Mesendoderm (in vitro differentiated cells): ENCODE data around the gene C2orf81.
A peak's percentile ranks its signal among the peaks of the same experiment; 100 is the strongest.

Source experiments
- DNase-seq: peaks from one replicate; pipeline ENCODE4 v3.0.0; 2013
- H2AK5ac ChIP-seq: 2 replicates; pipeline ENCODE4 v1.6.1; 2013; ENCODE audit warnings: low read length, inconsistent platforms
- H2BK120ac ChIP-seq: 2 replicates; pipeline ENCODE4 v1.6.1; 2013; ENCODE audit warnings: low read depth, mild to moderate bottlenecking, low read length, moderate library complexity, mixed read lengths
- H2BK15ac ChIP-seq: replicated peaks from 2 replicates; pipeline ENCODE4 v1.6.1; 2013; ENCODE audit warnings: low read depth, mild to moderate bottlenecking, moderate library complexity
- H2BK5ac ChIP-seq: 2 replicates; pipeline ENCODE4 v1.6.1; 2013; ENCODE audit warnings: low read length, inconsistent platforms
- H3K18ac ChIP-seq: 2 replicates; pipeline ENCODE4 v1.6.1; 2013; ENCODE audit warnings: mild to moderate bottlenecking, low read length, mixed read lengths
- H3K23ac ChIP-seq: one replicate; pipeline ENCODE4 v1.6.1; 2013; ENCODE audit warnings: low read length
- H3K27ac ChIP-seq: 2 replicates; pipeline ENCODE4 v1.5.1; 2013; ENCODE audit warnings: low read depth, mild to moderate bottlenecking, inconsistent platforms, low read length, moderate library complexity
- H3K27me3 ChIP-seq: 2 replicates; pipeline ENCODE4 v1.6.1; 2013; ENCODE audit warnings: low read length, control low read depth, mild to moderate bottlenecking, inconsistent platforms; ENCODE audit not compliant: insufficient read depth, poor library complexity
- H3K36me3 ChIP-seq: 2 replicates; pipeline ENCODE4 v1.6.1; 2013; ENCODE audit warnings: low read length, inconsistent platforms; ENCODE audit not compliant: control insufficient read depth, insufficient read depth
- H3K4ac ChIP-seq: one replicate; pipeline ENCODE4 v1.6.1; 2013; ENCODE audit warnings: low read depth, mild to moderate bottlenecking, low read length, moderate library complexity
- H3K4me1 ChIP-seq: 2 replicates; pipeline ENCODE4 v1.6.1; 2013; ENCODE audit warnings: low read depth, low read length, inconsistent platforms; ENCODE audit not compliant: control insufficient read depth
- H3K4me2 ChIP-seq: 2 replicates; pipeline ENCODE4 v1.6.1; 2013; ENCODE audit warnings: low read length
- H3K4me3 ChIP-seq: 2 replicates; pipeline ENCODE4 v1.5.1; 2013; ENCODE audit warnings: mild to moderate bottlenecking, low read length
- H3K56ac ChIP-seq: one replicate; pipeline ENCODE4 v1.6.1; 2013; ENCODE audit warnings: low read length
- H3K79me1 ChIP-seq: 2 replicates; pipeline ENCODE4 v1.6.1; 2013; ENCODE audit warnings: low read length, inconsistent platforms
- H3K79me2 ChIP-seq: 2 replicates; pipeline ENCODE4 v1.6.1; 2013; ENCODE audit warnings: mild to moderate bottlenecking, low read length; ENCODE audit not compliant: control insufficient read depth, insufficient read depth
- H3K9ac ChIP-seq: 2 replicates; pipeline ENCODE4 v1.6.1; 2013; ENCODE audit warnings: low read length, inconsistent platforms
- H4K5ac ChIP-seq: one replicate; pipeline ENCODE4 v1.6.1; 2013; ENCODE audit warnings: low read length
- H4K8ac ChIP-seq: one replicate; pipeline ENCODE4 v1.6.1; 2013; ENCODE audit warnings: low read depth, mild to moderate bottlenecking, control low read depth, low read length, moderate library complexity
- WGBS: extraction: QIAGEN DNeasy Blood & Tissue Kit; methylation state at CpG from one replicate; pipeline ENCODE4 v1.1.7; 2013; ENCODE audit warnings: low lambda C conversion rate, missing lambda C conversion rate; ENCODE audit not compliant: insufficient coverage; ENCODE audit errors: extremely low coverage; 5-methylcytosine and 5-hydroxymethylcytosine counted together

Gene C2orf81

GRCh38 chr2:74426181-74426758, 4.9 kb upstream of the C2orf81 start:
- Histone ChIP-seq H4K8ac (no peak overlapping the region), H3K4me3 (no peak overlapping the region), H2BK15ac (no peak overlapping the region), H3K9ac (no peak overlapping the region), H3K4me1 (peaks cover 13% of the 10 kb centered on the region), H3K27me3 (no peaks in the 10 kb centered on the region), H2BK120ac (no peak overlapping the region), H3K18ac (no peak overlapping the region), H3K4ac (no peak overlapping the region), H3K27ac (no peak overlapping the region), H4K5ac (no peak overlapping the region), H3K36me3 (peaks cover 7% of the 10 kb centered on the region), H3K23ac (no peak overlapping the region), H2BK5ac (peak overlapping the region; percentile 37), H3K79me1 (no peaks in the 10 kb centered on the region), H3K56ac (no peak overlapping the region), H3K4me2 (no peak overlapping the region), H2AK5ac (no peak overlapping the region), H3K79me2 (no peaks in the 10 kb centered on the region)
- DNase-seq: peak; percentile 87
- no CpG with 5 or more reads among the region's 14 CpGs for WGBS

- Histone ChIP-seq H3K79me2 (no peaks in the 10 kb centered on the region), H3K27ac (no peak overlapping the region), H2BK120ac (no peak overlapping the region), H3K23ac (no peak overlapping the region), H3K18ac (no peak overlapping the region), H3K4me3 (no peak overlapping the region), H3K4me1 (peaks cover 13% of the 10 kb centered on the region), H3K79me1 (no peaks in the 10 kb centered on the region), H2AK5ac (no peak overlapping the region), H2BK5ac (no peak overlapping the region), H2BK15ac (no peak overlapping the region), H4K5ac (no peak overlapping the region), H3K27me3 (no peaks in the 10 kb centered on the region), H3K36me3 (peaks cover 7% of the 10 kb centered on the region), H3K9ac (no peak overlapping the region), H3K4me2 (no peak overlapping the region), H4K8ac (no peak overlapping the region), H3K56ac (no peak overlapping the region), H3K4ac (no peak overlapping the region)
- no peak for DNase-seq
- no CpG with 5 or more reads among the region's 7 CpGs for WGBS
Measured at GRCh38 chr2:74425523-74425922, 4.1 kb upstream of the C2orf81 start.

- Histone ChIP-seq H3K79me2 (no peaks in the 10 kb centered on the region), H3K36me3 (peaks cover 7% of the 10 kb centered on the region), H2BK5ac (no peak overlapping the region), H3K4me3 (no peak overlapping the region), H4K8ac (no peak overlapping the region), H3K4me2 (no peak overlapping the region), H2BK120ac (no peak overlapping the region), H3K27ac (no peak overlapping the region), H3K18ac (no peak overlapping the region), H3K9ac (no peak overlapping the region), H3K4me1 (peaks cover 13% of the 10 kb centered on the region), H3K27me3 (no peaks in the 10 kb centered on the region), H3K56ac (no peak overlapping the region), H4K5ac (no peak overlapping the region), H2AK5ac (no peak overlapping the region), H3K23ac (no peak overlapping the region), H3K4ac (no peak overlapping the region), H3K79me1 (no peaks in the 10 kb centered on the region), H2BK15ac (no peak overlapping the region)
- no peak for DNase-seq
- no CpG with 5 or more reads among the region's 5 CpGs for WGBS
Measured at GRCh38 chr2:74424995-74425406, 3.6 kb upstream of the C2orf81 start.

GRCh38 chr2:74424139-74424992, 2.9 kb upstream of the C2orf81 start:
- H3K4me1 ChIP-seq: peaks cover 13% of the 10 kb centered on the region
- H3K23ac ChIP-seq: no peak overlapping the region
- H2AK5ac ChIP-seq: no peak overlapping the region
- WGBS: no CpG with 5 or more reads among the region's 5 CpGs
- H3K4me3 ChIP-seq: no peak overlapping the region
- H4K8ac ChIP-seq: no peak overlapping the region
- H3K79me1 ChIP-seq: no peaks in the 10 kb centered on the region
- no peak overlapping the region for H4K5ac ChIP-seq
- no peaks in the 10 kb centered on the region for H3K27me3 ChIP-seq
- no peak overlapping the region for H2BK5ac ChIP-seq
- H3K36me3 ChIP-seq: peaks cover 7% of the 10 kb centered on the region
- H3K79me2 ChIP-seq: no peaks in the 10 kb centered on the region
- H3K18ac ChIP-seq: no peak overlapping the region
- no peak overlapping the region for H2BK15ac ChIP-seq
- H3K56ac ChIP-seq: no peak overlapping the region
- H3K27ac ChIP-seq: no peak overlapping the region
- no peak overlapping the region for H3K4me2 ChIP-seq
- H2BK120ac ChIP-seq: no peak overlapping the region
- no peak overlapping the region for H3K4ac ChIP-seq
- DNase-seq: peak; percentile 64
- no peak overlapping the region for H3K9ac ChIP-seq

- Histone ChIP-seq H4K5ac (no peak overlapping the region), H3K18ac (no peak overlapping the region), H3K4me3 (no peak overlapping the region), H3K27ac (no peak overlapping the region), H3K79me2 (no peaks in the 10 kb centered on the region), H2BK120ac (no peak overlapping the region), H3K4me1 (peaks cover 13% of the 10 kb centered on the region), H3K36me3 (peaks cover 5% of the 10 kb centered on the region), H4K8ac (no peak overlapping the region), H3K23ac (no peak overlapping the region), H2BK15ac (no peak overlapping the region), H3K4me2 (no peak overlapping the region), H3K27me3 (no peaks in the 10 kb centered on the region), H3K4ac (no peak overlapping the region), H3K9ac (no peak overlapping the region), H2BK5ac (no peak overlapping the region), H3K79me1 (no peaks in the 10 kb centered on the region), H3K56ac (no peak overlapping the region), H2AK5ac (no peak overlapping the region)
- DNase-seq: no peak
- WGBS: no CpG with 5 or more reads among the region's 9 CpGs
Measured at GRCh38 chr2:74423231-74424095, 2.0 kb upstream of the C2orf81 start.
